ENCODE results near the gene EFTUD2.
"Not testable (repeated sequence)": the region's sequence is repeated elsewhere in the genome, so short reads cannot be mapped to it uniquely, and the experiment has no call there.

Gene EFTUD2

DNA sequence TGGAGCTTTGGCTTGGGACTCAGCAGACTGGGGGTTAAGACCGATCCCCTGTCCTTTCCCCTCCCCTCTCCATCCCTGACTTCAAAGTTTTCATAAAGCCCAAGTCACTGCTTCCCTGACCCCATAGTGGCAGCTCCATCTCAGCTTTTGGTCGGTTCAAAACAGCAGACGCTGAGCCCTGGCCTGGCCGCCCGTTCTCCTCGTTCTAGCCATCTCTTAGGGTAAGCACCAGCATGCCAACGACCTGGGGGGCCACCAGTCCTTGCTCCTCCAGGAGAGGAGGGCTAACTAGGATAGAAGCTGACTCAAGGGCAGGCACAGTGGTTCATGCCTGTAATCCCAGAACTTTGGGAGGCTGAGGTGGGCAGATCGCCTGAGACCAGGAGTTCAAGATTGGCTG lies 53.0 kb downstream of the EFTUD2 start:
- no peak for DNase-seq

- DNase-seq, result no peak
Observed at GRCh38 chr17:44844390-44844830, 54.8 kb downstream of the EFTUD2 start.

DNA sequence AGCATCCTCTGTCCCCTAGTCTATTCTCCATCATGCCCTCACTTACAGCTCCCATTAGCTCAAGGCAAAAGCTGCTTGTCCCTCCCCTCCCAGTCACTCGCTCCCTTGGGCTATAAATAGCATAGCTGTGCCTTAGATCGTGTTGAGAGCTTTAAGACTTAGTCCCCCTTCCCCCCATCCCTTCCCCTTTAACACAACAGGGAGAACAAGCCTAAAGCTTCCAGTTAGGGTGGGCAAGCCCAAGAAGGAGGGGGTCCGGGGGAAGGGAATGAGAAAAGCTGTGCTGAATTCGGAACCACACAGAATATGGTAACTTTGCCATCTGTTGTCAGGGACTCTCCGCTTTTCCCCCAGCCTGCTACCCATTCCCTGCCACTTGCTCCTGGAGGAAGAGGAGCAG lies 56.5 kb downstream of the EFTUD2 start:
- DNase-seq, result no peak

GRCh38 chr17:44840936-44841335 lies 58.3 kb downstream of the EFTUD2 start:
- no peak for DNase-seq

- no peak for DNase-seq
Observed at GRCh38 chr17:44840274-44840673, 59.0 kb downstream of the EFTUD2 start.

- no peak for DNase-seq
Observed at GRCh38 chr17:44837196-44837595, 62.0 kb downstream of the EFTUD2 start.

DNA sequence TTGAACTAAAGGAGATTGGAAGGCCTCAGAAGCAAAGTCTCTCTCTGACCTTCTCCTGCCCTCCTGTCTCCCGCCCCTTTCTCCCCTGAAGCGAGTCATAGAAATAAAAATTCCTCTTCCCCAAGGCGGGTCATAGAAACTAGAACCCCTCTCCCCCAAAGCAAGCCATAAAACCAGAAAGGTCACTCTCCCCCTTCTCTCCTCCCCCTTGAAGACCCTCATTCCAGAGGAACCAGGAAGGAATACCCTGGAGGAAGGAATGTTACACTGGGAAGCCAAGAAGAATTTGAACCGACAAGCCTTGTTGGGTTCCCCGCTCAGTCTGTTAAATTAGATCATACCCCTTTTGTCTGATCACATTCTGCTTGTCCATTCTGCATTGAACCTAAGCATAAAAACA lies 66.4 kb downstream of the EFTUD2 start:
- no peak for DNase-seq

DNA sequence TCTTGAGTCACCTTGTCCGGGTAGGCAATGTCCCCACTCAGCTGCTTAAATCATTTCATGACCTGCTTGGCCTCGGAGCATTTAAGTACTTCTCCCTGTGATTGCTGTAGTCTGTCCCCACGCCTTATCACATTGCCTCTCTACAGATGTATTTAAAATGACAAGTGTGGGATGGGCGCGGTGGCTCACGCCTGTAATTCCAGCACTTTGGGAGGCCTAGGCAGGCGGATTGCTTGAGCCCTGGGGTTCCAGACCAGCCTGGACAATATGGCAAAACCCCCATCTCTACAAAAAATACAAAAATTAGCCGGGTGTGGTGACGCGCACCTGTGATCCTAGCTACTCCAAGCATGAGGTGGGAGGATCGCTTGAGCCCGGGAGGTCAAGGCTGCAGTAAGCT lies 67.9 kb downstream of the EFTUD2 start:
- no peak for DNase-seq

DNA sequence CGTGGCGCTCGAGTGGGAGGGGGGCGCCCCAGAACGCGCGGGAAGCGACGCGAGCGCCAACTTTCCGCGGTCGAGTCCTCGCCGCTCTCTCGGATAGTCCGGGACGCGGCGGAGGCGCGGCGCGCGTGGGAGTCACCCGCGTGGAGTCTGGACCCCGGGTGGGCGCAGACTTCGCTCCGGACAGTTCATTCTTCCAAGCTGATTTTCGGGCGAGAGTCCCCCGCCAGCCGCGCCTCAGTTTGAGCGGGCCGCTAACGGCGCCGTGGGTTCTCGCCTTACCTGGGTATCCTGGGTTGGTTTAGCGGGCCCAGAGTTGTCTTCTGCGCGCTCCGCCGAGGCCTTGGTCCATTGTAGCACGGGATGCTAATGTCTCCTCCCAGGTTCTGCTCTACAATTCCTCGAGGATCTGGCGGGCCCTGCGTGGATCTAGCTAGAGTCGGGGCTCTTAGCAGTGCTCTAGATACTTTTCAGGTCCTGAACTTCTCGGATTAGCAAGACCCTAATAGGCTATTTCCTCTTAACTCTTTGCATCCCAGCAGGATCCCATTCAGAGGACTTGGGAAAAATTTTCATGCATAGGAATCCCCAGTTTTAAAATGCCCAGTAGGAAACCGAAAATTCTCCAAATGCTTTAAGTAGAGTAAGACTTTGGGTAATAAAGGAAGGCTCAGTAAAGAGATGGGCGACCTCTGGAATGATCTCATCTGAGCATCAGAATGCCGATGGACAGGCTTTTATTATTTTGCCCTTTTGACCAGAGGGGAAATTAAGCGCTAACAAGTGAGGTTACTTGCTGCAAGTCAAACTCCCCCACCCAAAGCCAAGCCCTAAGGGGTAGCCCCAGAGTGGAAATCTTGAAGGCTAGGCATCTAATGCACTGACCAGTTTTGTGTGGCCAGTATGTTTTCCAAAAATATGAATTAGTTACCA lies 68.6 kb downstream of the EFTUD2 start:
- DNase-seq, result no peak

DNA sequence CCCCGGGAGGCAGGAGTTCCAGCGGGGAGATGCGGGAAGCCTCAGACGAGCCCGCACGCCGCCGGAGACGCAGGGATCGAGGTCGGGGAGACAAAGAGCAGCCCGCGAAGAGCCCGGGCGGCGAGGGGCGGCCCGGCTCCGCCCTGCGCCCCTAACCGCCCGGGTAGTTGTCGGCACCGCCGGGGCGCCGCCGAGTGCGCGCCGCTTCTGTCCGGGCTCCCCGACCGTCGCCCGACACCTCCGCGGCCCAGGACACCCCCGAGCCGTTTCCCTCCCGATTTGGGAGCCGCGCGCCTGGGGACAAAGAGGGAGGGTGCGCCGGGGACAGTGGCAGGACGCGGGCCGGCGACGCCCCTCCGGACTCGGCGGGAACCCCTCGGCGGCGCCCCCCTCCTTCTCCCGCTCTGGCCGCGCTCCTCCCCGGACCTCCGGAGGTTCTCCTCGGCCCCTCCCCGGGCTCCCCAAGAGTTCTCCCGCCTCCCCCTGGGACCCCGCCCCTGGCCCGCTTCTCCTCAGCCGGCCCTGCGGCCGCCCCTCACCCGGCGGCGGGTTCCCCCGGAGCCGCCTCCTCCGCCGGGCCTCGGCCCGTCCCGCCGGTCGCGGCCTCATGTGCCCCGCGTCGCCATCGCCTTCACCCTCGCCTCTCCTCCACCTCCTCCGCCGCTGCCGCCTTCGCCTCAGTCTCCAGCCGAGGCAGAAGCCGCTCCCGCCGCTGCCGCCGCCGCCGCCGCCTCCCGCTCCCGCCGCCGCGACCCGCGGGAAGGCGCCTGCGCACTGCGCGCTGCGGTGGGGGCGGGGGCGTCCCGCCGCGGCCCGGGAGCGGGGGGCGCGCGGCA lies 69.5 kb downstream of the EFTUD2 start, which contains the start of gene GJC1:
GJC1 (minus strand) TSS at position 765 of the 836 bp plus-strand sequence. CDS start 24,470 bp downstream, outside the sequence.
- DNase-seq, result no peak

DNA sequence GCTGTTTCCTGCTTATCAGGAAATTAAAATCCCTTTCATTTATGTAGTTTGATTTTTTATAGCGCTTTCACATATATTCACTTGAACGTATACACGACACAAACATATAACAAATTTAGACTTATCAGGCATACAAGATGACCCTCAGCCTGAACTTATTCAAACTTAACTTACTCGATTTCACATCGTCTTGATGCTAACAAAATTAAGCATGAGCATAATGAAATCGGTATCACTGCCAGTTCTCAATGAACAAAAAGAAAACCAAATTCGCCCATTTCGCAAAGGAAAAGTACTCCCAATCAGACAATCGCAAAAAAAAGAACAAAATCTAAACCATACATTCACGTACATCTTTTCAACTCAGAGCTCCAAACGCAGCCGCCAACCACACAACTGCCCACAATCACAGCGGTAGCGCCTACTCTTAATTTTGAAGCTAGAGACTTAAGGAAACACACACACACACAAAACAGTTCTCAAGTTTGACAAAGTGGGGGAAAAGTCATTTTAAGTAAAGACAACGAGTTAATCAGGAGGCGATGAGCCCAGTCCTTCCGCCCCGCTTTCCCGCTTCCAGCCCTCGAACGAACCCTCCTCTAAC lies 70.2 kb downstream of the EFTUD2 start:
- peak in 1 of 2 donors; percentile 24 for DNase-seq

GRCh38 chr17:44827863-44828262 lies 71.4 kb downstream of the EFTUD2 start:
- DNase-seq, result no peak

DNA sequence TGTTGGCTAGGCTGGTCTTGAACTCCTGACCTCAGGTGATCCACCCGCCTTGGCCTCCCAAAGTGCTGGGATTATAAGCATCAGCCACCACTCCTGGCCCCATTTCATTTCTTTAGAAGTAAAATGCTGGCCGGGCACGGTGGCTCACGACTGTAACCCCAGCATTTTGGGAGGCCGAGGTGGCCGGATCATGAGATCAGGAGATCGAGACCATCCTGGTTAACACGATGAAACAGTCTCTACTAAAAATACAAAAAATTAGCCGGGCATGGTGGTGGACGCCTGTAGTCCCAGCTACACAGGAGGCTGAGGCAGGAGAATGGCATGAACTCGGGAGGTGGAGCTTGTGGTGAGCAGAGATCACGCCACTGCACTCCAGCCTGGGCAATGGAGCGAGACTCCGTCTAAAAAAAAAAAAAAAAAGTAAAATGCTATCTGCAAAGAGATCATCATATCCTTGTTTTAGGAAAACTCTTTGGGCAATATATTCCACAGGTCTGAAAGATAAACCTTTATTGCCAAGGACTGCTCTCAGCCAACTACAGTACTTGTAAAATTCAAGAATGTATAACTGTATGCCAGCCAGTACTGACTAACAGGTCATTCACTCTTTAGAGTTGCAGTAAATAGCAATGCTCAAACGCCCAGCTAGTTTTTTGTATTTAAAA lies 73.0 kb downstream of the EFTUD2 start:
- DNase-seq, result no peak

DNA sequence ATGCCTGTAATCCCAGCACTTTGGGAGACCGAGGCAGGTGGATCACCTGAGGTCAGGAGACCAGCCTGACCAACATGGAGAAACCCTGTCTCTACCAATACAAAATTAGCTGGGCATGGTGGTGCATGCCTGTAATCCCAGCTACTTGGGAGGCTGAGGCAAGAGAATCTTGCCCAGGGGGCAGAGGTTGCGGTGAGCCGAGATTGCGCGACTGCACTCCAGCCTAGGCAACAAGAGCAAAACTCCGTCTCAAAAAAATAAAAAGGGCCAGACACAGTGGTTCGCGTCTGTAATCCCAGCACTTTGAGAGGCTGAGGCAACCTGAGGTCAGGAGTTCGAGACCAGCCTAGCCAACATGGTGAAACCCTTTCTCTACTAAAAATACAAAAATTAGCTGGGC lies 74.0 kb downstream of the EFTUD2 start:
- not testable (repeated sequence) for DNase-seq

DNA sequence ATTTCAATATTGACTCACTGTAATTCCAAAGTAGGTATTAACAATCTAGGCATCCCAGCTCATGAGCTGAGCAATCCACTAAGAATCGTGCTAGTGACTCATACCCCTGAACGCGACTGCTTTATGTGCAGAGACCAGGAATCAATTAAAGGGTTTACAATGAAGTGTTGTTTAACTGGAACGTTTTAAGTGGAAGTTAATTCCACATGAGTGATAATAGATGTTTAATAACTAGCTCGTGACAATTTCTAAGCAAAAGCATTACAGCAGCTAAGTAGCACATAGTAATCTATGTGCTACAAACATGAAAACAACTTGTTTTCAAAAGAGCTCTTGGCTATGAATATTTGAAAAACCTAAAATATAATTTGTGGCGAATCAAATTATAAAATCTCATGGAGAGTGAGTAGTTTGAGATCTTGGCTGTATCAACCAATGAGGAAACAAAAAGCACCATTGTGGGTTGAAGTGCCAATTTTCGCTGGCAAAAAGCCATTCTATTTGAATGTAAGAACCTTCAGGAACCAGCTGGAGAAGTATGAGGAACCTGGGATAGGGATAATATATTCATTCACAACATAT lies 78.5 kb downstream of the EFTUD2 start:
- DNase-seq, result no peak

GRCh38 chr17:44818508-44818907 lies 80.7 kb downstream of the EFTUD2 start:
- not testable (repeated sequence) for DNase-seq

GRCh38 chr17:44812263-44812662 lies 87.0 kb downstream of the EFTUD2 start:
- no peak for DNase-seq

DNA sequence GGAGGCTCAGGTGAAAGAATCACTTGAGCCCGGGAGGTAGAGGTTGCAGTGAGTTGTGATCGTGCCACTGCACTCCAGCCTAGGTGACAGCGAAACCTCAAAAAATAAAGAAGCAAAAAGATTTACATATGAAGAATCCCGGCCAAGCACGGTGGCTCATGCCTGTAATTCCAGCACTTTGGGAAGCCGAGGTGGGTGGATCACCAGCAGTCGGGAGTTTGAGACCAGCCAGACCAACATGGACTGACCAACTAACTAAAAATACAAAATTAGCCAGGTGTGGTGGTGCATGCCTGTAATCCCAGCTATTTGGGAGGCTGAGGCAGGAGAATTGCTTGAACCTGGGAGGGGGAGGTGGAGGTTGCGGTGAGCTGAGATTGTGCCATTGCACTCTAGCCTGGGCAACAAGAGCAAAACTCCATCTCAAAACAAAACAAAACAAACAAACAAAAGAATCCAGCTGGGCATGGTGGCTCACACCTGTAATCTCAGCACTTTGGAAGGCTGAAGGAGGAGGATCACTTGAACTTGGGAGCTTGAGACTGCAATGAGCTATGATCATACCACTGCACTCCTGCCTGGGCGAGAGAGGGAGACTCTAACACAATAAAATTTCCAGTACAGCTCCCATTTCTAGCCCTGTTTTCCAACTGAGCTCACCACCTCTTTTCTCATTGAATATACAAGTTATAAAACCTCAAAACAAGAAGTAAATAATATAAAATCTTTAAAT lies 90.4 kb downstream of the EFTUD2 start:
- not testable (repeated sequence) for DNase-seq

GRCh38 chr17:44808156-44808555 lies 91.1 kb downstream of the EFTUD2 start:
- no peak for DNase-seq

DNA sequence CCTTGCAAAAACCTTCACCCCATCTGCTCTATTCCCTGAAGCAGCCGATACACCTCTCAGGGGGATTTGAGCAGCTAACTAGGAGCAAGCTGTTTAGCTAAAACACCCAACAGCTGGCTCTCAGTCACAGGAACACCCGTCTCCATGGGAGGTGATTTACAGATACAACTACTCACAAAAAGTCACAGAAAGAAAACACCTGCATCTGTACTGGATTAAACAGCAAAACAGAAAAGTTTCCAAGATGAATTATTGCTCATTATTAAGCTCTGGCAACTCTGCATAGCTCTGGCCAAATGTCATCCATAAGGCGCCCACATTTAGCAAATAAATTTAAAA lies 91.5 kb downstream of the EFTUD2 start:
- DNase-seq, result no peak

DNA sequence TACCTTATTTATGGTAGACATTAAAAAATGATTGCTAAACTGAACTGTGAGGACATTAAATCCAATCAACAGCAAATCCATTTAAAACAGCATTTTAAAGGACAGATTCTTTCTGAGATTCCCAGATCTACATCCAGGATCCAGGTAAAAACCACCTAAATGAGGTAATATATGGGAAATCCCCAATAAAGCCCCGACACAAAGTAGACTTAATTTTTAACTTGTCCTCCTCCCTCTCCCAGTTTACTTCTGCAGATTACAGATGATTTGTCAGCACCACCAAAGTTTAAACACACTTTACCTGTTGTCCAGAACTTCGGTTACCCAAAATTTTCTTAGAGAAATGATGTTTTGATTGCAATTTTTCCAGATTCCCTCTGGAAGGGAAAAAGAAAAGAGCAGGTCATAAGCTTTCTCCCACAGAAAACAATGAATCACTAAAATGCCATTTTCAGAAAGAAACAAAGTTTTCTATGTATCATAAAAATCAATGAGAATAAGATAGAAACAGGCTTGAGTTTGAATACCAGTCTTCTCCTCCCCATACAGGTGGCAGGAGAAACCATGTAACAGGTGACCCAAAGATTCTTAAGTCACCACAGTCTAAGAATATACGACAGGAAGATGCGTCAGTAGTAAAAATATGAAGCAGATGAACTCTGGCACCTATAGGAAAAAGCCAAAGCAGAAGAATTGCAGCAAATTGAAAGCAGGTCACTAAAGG lies 92.0 kb downstream of the EFTUD2 start:
- DNase-seq, result no peak
